Lower leg skin (tissue), 4 donors: ENCODE data around the gene AHRR. TPM values are rescaled to one million over a fixed set of nuclear protein-coding genes. Genes with fewer than 3 reads are reported as not detected.

Experiments used
- DNase-seq, 2 donors: peaks; one replicate each; pipeline ENCODE4 v3.0.0-alpha.2; 2019; ENCODE audit warnings: low spot score in 2 of 2
- H3K4me3 ChIP-seq: fragments of 200-600 bp; sonication (generic); 2 replicates; pipeline ENCODE4 v1.5.1; 2017; ENCODE audit warnings: mild to moderate bottlenecking, low read depth; ENCODE audit not compliant: poor library complexity, severe bottlenecking
- CTCF ChIP-seq, 3 donors: fragments of 450-650 bp; IDR thresholded peaks; one replicate each; pipeline ENCODE4 v1.5.1; 2016; ENCODE audit warnings: antibody characterized with exemption in 3 of 3, mild to moderate bottlenecking in 3 of 3, moderate library complexity in 2 of 3
- POLR2A ChIP-seq, 2 donors: fragments of 450-650 bp; IDR thresholded peaks; one replicate each; pipeline ENCODE4 v1.6.1; 2016 to 2017; ENCODE audit warnings: antibody characterized with exemption in 2 of 2, mild to moderate bottlenecking in 1 of 2, moderate library complexity in 1 of 2
- WGBS, 2 donors: methylation state at CpG; one replicate each; pipeline ENCODE4 v1.1.5; 2018; 5-methylcytosine and 5-hydroxymethylcytosine counted together
- intact Hi-C: fragments of 100-400 bp; cut with DNase I; formaldehyde crosslinking; loops from one replicate; pipeline ENCODE4 v1.15.0; 2023; ENCODE audit warnings: low total_unique reads
- total RNA-seq, 4 donors: library from RNA; depleted of rRNA; stranded (reverse); fragments of >200 nt; gene quantifications; one replicate each; pipeline ENCODE4 v1.1.0, GENCODE V29; 2016

The AHRR gene
- total RNA-seq, 4 donors from 2014 or later = 3.6 to 19.6 (median 6.0) TPM

- WGBS, 2 donors = 39 to 50% methylated on average over 34 to 36 of the region's 56 CpGs
- H3K4me3 ChIP-seq = peak overlapping the region; percentile 24
- DNase-seq = peak in 1 of 2 donors; percentile 84
- TF ChIP-seq CTCF (IDR thresholded peaks at IDR 0.05) (no peak), POLR2A (IDR thresholded peaks at IDR 0.05) (no peak)
- intact Hi-C loops = no loop called here
These were observed 897 bp downstream of the AHRR start for GRCh38 chr5:322281-322941.

GRCh38 chr5:322942-323879 is 1.7 kb downstream of the AHRR start:
- no peak overlapping the region for H3K4me3 ChIP-seq
- intact Hi-C loops = no loop called here
- peak in 1 of 2 donors; percentile 85 for DNase-seq
- WGBS, 2 donors = 70 to 72% methylated on average over 30 of the region's 30 CpGs
- no peak for TF ChIP-seq POLR2A (IDR thresholded peaks at IDR 0.05)
- TF ChIP-seq CTCF (IDR thresholded peaks at IDR 0.05) = no peak

GRCh38 chr5:324736-325612 is 3.5 kb downstream of the AHRR start:
- H3K4me3 ChIP-seq = no peak overlapping the region
- peak in 1 of 2 donors; percentile 82 for DNase-seq
- TF ChIP-seq POLR2A (IDR thresholded peaks at IDR 0.05) (no peak), CTCF (IDR thresholded peaks at IDR 0.05) (no peak)
- WGBS, 2 donors = 75 to 82% methylated on average over 23 of the region's 24 CpGs
- intact Hi-C loops = no loop called here

GRCh38 chr5:326109-326508 is 4.6 kb downstream of the AHRR start:
- TF ChIP-seq POLR2A (IDR thresholded peaks at IDR 0.05) = no peak
- no peak overlapping the region for H3K4me3 ChIP-seq
- DNase-seq = peak in 1 of 2 donors; percentile 66
- intact Hi-C loops = no loop called here
- WGBS, 2 donors = 90 to 92% methylated on average over 7 of the region's 7 CpGs

GRCh38 chr5:329121-329735 is 7.7 kb downstream of the AHRR start:
- TF ChIP-seq POLR2A (IDR thresholded peaks at IDR 0.05) = no peak
- no peak for TF ChIP-seq CTCF (IDR thresholded peaks at IDR 0.05)
- intact Hi-C loops = no loop called here
- peak in 1 of 2 donors; percentile 7 for DNase-seq
- no peak overlapping the region for H3K4me3 ChIP-seq
- 81 to 86% methylated on average over 4 of the region's 4 CpGs for WGBS, 2 donors
